Measurements from ENCODE around the gene PXMP4.
"Not testable (repeated sequence)": the region's sequence is repeated elsewhere in the genome, so short reads cannot be mapped to it uniquely, and the experiment has no call there.

PXMP4 gene

DNA sequence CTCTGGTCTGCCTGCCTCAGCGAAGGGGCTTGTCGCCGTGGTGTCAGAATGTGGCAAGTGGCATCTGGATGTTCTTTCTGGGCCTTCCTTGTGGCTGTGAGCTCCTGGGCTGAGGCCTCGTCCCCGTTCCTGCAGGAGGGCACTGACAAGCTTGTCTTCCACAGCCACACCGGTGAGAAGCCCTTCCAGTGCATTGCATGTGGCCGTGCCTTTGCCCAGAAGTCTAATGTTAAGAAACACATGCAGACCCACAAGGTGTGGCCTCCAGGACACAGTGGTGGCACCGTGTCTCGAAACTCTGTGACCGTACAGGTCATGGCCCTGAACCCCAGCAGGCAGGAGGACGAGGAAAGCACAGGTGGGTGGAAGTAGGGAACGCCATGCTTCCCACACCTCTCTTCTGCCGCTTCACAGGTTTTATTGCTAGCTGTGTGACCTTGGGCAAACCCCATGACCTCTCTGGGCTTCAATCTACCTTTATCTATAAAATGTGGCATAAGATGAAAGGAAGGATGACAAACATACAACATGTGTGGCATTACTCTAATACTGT, 41.7 kb upstream of the PXMP4 start:
- DNase-seq (ENCODE audit: low read depth), result no peak
- in situ Hi-C loops (cut with HindIII; ENCODE audit: low sequenced_read_pairs), result no loop called here
- TF ChIP-seq, protein P1, sequence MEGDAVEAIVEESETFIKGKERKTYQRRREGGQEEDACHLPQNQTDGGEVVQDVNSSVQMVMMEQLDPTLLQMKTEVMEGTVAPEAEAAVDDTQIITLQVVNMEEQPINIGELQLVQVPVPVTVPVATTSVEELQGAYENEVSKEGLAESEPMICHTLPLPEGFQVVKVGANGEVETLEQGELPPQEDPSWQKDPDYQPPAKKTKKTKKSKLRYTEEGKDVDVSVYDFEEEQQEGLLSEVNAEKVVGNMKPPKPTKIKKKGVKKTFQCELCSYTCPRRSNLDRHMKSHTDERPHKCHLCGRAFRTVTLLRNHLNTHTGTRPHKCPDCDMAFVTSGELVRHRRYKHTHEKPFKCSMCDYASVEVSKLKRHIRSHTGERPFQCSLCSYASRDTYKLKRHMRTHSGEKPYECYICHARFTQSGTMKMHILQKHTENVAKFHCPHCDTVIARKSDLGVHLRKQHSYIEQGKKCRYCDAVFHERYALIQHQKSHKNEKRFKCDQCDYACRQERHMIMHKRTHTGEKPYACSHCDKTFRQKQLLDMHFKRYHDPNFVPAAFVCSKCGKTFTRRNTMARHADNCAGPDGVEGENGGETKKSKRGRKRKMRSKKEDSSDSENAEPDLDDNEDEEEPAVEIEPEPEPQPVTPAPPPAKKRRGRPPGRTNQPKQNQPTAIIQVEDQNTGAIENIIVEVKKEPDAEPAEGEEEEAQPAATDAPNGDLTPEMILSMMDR (IDR thresholded peaks at IDR 0.05; ENCODE audit: low read depth, low read length, missing control alignments), result no peak
- H3K4me3 ChIP-seq (ENCODE audit: low read depth, low read length), result no peak overlapping the region

DNA sequence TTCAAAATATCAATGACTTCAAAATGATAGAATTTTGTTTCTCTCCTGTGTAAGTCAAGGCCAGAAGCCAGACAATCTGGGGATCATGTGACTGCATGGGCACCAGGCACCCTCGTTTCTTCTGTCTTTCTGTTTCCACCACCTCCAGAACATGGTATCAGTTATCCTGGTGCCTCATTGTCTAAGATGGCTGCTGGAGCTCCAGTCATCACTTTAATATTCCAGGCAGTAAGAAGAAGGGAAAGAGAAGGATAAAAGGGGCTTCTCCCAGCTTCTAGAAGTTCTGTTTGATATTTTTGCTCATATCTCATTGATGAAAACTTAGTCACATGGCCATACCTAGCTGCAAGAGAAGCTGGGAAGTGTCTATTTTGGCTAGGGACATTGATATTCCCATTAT, 37.3 kb upstream of the PXMP4 start:
- in situ Hi-C loops (cut with HindIII; ENCODE audit: low sequenced_read_pairs), result no loop called here
- H3K4me3 ChIP-seq (ENCODE audit: low read depth, low read length), result no peak overlapping the region
- DNase-seq (ENCODE audit: low read depth), result no peak
- TF ChIP-seq, protein P1 (IDR thresholded peaks at IDR 0.05; ENCODE audit: low read depth, low read length, missing control alignments), result no peak

DNA sequence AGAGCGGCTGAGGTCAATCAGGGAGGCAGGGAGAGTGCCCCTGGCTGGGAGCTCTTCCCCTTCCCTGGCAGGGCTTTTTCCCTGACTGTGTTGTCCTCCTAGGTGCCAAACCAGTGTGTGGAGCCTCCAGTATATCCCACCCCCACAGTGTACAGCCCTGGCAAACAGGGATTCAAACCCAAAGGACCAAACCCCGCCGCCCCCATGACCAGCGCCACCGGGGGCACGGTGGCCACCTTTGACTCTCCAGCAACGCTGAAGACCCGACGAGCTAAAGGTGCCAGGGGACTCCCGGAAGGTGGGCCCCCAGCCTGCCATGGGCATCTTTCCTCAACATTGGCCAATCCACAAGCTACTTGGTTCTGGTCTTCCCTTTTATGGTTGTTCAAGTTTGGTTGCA, 36.9 kb upstream of the PXMP4 start:
- no peak for DNase-seq (ENCODE audit: low read depth)
- in situ Hi-C loops (cut with HindIII; ENCODE audit: low sequenced_read_pairs), result no loop called here
- TF ChIP-seq, protein P1 (IDR thresholded peaks at IDR 0.05; ENCODE audit: low read depth, low read length, missing control alignments), result no peak
- H3K4me3 ChIP-seq (ENCODE audit: low read depth, low read length), result no peak overlapping the region

DNA sequence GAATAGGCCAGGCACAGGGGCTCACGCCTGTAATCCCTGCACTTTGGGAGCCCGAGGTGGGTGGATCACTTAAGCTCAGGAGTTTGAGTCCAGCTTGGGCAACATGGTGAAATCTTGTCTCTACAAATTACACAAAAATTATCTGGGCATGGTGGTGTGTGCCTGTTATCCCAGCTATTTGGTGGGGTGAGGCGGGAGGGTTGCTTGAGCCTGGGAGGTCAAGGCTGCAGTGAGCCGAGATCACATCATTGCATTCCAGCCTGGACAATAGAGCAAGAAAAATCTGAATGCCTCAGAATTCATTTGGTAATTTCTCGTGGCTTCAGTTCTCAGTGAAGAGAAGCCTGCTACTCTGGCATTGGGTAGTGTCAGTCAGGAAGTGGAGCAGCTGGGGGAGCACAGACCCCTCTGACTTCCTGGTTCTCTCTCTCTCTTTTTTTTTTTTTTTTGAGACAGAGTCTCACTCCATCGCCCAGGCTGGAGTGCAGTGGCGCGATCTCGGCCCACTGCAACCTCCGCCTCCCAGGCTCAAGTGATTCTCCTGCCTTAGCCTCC, 35.9 kb upstream of the PXMP4 start:
- H3K4me3 ChIP-seq (ENCODE audit: low read depth, low read length); DNase-seq (ENCODE audit: low read depth); in situ Hi-C loops (cut with HindIII; ENCODE audit: low sequenced_read_pairs): not testable (repeated sequence)

DNA sequence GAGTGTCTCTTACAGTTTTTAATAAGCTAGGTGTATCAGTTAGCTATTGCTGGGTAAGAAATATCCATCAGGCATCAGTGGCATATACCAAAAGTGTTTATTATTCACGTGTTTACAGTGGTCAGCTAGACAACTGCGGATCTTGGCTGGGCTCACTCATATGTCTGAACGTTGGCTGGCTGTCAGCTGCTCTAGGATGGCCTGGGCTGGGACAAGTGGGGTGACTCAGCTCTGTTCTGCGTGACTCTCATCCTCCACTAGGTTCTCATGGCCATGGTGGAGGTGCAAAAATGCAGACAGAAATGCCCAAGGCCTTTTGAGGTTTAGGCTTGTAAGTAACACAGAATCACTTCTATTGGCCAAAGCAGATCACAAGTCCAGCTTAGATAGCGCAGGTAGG, 33.7 kb upstream of the PXMP4 start:
- no peak overlapping the region for H3K4me3 ChIP-seq (ENCODE audit: low read depth, low read length)
- TF ChIP-seq, protein P1 (IDR thresholded peaks at IDR 0.05; ENCODE audit: low read depth, low read length, missing control alignments), result no peak
- in situ Hi-C loops (cut with HindIII; ENCODE audit: low sequenced_read_pairs), result no loop called here
- no peak for DNase-seq (ENCODE audit: low read depth)

DNA sequence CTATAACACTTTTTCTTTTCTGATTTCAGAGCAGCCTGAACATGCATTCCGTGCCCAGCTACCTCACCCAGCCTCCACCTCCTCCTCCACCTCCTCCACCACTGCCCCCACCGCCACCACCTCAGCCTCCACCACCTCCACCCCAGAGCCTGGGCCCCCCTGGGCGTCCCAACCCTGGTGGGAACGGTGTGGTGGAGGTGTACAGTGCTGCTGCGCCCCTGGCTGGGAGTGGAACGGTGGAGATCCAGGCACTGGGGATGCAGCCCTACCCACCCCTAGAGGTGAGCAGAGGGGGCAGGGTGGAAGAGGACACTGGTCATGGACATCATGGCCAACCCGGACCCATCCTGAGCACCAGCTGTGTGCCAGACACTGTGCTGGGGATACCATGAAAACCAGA, 33.0 kb upstream of the PXMP4 start:
- no peak for DNase-seq (ENCODE audit: low read depth)
- in situ Hi-C loops (cut with HindIII; ENCODE audit: low sequenced_read_pairs), result no loop called here
- TF ChIP-seq, protein P1 (IDR thresholded peaks at IDR 0.05; ENCODE audit: low read depth, low read length, missing control alignments), result no peak

DNA sequence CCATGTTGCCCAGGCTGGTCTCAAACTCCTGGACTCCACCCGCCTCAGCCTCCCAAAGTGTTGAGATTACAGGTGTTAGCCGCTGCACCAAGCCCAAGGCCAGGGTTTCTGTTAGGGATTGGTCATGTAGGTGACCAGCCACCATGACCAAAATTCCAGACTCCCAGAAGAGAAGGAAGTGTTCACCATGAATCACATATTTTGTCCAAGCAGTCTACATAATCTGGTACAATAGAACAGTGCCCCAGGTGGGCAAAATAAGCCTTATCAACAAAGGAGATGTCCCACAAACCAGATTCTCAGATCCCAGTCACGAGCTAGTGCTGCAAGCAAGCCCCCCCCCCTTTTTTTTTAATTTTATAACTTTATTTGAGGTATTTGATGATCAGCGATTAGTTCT, 31.7 kb upstream of the PXMP4 start:
- in situ Hi-C loops (cut with HindIII; ENCODE audit: low sequenced_read_pairs), result no loop called here
- TF ChIP-seq, protein P1 (IDR thresholded peaks at IDR 0.05; ENCODE audit: low read depth, low read length, missing control alignments), result no peak
- no peak for DNase-seq (ENCODE audit: low read depth)
- no peak overlapping the region for H3K4me3 ChIP-seq (ENCODE audit: low read depth, low read length)

More for the DNA sequence above, 33.0 kb upstream of the PXMP4 start:
- no peak overlapping the region for H3K4me3 ChIP-seq (ENCODE audit: low read depth, low read length)

All from astrocyte of the cerebellum (primary cell).